Keratinocyte (primary cell): Measurements from ENCODE around the gene NAA35. TPM values are rescaled to one million over a fixed set of nuclear protein-coding genes. Genes with fewer than 3 reads are reported as not detected.

ENCODE experiments used
- DNase-seq: peaks from one replicate; pipeline ENCODE4 v3.0.0-alpha.2; 2011; ENCODE audit warnings: low read depth, missing footprints, low spot score
- FAIRE-seq: peaks from 2 replicates; lab custom pipeline; 2011; peaks lifted over from hg19 to GRCh38; lab: Jason Lieb, UNC
- H2AFZ ChIP-seq: 2 replicates; pipeline ENCODE4 v1.6.0; 2012; ENCODE audit warnings: low read length, control low read depth, inconsistent platforms; ENCODE audit not compliant: control insufficient read depth
- H3K27ac ChIP-seq: 2 replicates; pipeline ENCODE4 v1.5.1; 2011; ENCODE audit warnings: low read length; ENCODE audit not compliant: control insufficient read depth, insufficient read depth
- H3K27me3 ChIP-seq: 3 replicates; pipeline ENCODE4 v1.6.0; 2011; ENCODE audit warnings: low read length; ENCODE audit not compliant: control insufficient read depth, insufficient read depth; ENCODE audit errors: extremely low read depth
- H3K36me3 ChIP-seq, 2 experiments: 2 replicates in 1 of 2; 3 replicates in 1 of 2; pipeline ENCODE4 v1.5.1; 2011; ENCODE audit warnings: low read length in 2 of 2, mild to moderate bottlenecking in 1 of 2; ENCODE audit not compliant: control insufficient read depth in 2 of 2, insufficient read depth in 2 of 2; ENCODE audit errors: extremely low read depth in 1 of 2
- H3K4me1 ChIP-seq: 3 replicates; pipeline ENCODE4 v1.5.1; 2011; ENCODE audit warnings: low read length; ENCODE audit not compliant: control insufficient read depth, insufficient read depth; ENCODE audit errors: extremely low read depth
- H3K4me2 ChIP-seq: 3 replicates; pipeline ENCODE4 v1.6.0; 2011; ENCODE audit warnings: low read depth, low read length; ENCODE audit not compliant: control insufficient read depth, insufficient read depth; ENCODE audit errors: extremely low read depth
- H3K4me3 ChIP-seq, 3 experiments: fragments of 200-600 bp in 1 of 3; sonication (generic) in 1 of 3; 2 replicates in 2 of 3; 3 replicates in 1 of 3; pipeline ENCODE4 v1.5.1; 2011 to 2016; ENCODE audit warnings: low read length in 3 of 3, mild to moderate bottlenecking in 3 of 3, control low read depth in 2 of 3, inconsistent platforms in 1 of 3, low read depth in 1 of 3, mixed read lengths in 1 of 3, mixed run types in 1 of 3, moderate library complexity in 1 of 3; ENCODE audit not compliant: control insufficient read depth in 2 of 3, insufficient read depth in 2 of 3; ENCODE audit errors: extremely low read depth in 1 of 3
- H3K79me2 ChIP-seq: 2 replicates; pipeline ENCODE4 v1.6.0; 2012; ENCODE audit warnings: low read length; ENCODE audit not compliant: control insufficient read depth, insufficient read depth
- H3K9ac ChIP-seq: 3 replicates; pipeline ENCODE4 v1.6.0; 2011; ENCODE audit warnings: low read length; ENCODE audit not compliant: control insufficient read depth, insufficient read depth; ENCODE audit errors: extremely low read depth
- H3K9me1 ChIP-seq: 3 replicates; pipeline ENCODE4 v1.6.0; 2011; ENCODE audit warnings: low read length; ENCODE audit not compliant: control insufficient read depth, insufficient read depth; ENCODE audit errors: extremely low read depth
- H3K9me3 ChIP-seq: 2 replicates; pipeline ENCODE4 v1.5.1; 2012; ENCODE audit warnings: low read depth, low read length; ENCODE audit not compliant: control insufficient read depth
- H4K20me1 ChIP-seq: 3 replicates; pipeline ENCODE4 v1.6.0; 2011; ENCODE audit warnings: low read length; ENCODE audit not compliant: control insufficient read depth, insufficient read depth; ENCODE audit errors: extremely low read depth
- EZH2 ChIP-seq: IDR thresholded peaks from one replicate; pipeline ENCODE4 v1.6.1; 2012; ENCODE audit warnings: inconsistent platforms, mild to moderate bottlenecking, low read length, moderate library complexity
- dilution Hi-C: fragments of 300-500 bp; cut with MboI; formaldehyde crosslinking; loops from one replicate; pipeline ENCODE4 v1.7.0; 2020; ENCODE audit warnings: low sequenced_read_pairs; ENCODE audit not compliant: extremely low pct_ligation_motif_present
- polyA plus RNA-seq, 5 experiments: library from polyadenylated mRNA; depleted of rRNA in 3 of 5; stranded (reverse) in 3 of 5; stranded (forward) in 1 of 5; unstranded in 1 of 5; fragments of >200 nt; gene quantifications; 1 replicate in 1 of 5; 2 replicates in 3 of 5; 3 replicates in 1 of 5; pipeline versions ENCODE4 v1.2.1 to v1.2.3, GENCODE V29; 2011 to 2012; ENCODE audit warnings: missing spikeins in 2 of 5, low read depth in 1 of 5, low replicate concordance in 1 of 5
- TF ChIP-seq, protein P1 (sequence below), 3 experiments: IDR thresholded peaks in 1 of 3; conservative IDR thresholded peaks in 1 of 3; optimal IDR thresholded peaks in 1 of 3; 2 replicates in 2 of 3; 3 replicates in 1 of 3; pipeline versions ENCODE3 to v1.5.1; 2011; ENCODE audit warnings: low read length in 3 of 3, mild to moderate bottlenecking in 3 of 3, moderate library complexity in 2 of 3, control low read depth in 1 of 3, inconsistent platforms in 1 of 3; ENCODE audit not compliant: insufficient read depth in 2 of 3; ENCODE audit errors: extremely low read depth in 1 of 3

NAA35 gene
- polyA plus RNA-seq, 1 donor (not counting 4 experiments of a cell fraction or from before 2014, with no cell fraction given) = 33.8 TPM

DNA sequence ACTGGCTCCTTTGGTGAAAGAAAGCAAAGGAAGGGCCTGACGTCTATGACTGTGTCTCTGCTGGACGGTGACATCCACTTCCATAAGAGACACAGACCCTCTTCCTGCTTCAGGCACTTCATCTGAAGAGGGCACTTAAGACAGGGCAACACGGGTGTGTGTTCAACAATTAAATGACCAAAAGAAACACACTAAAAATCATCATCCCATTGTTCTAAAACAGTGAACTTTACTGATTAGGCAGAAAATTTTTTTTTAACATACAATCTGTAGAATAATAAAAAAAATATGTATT is 99.9 kb downstream of the NAA35 start:
- H2AFZ ChIP-seq = no peak overlapping the region
- H3K27ac ChIP-seq = no peak overlapping the region
- H3K36me3 ChIP-seq = peaks cover 0 to 10% of the 10 kb centered on the region in 2 experiments
- peaks cover 3% of the 10 kb centered on the region for H3K4me1 ChIP-seq
- TF ChIP-seq EZH2 = no peak
- TF ChIP-seq, protein P1, sequence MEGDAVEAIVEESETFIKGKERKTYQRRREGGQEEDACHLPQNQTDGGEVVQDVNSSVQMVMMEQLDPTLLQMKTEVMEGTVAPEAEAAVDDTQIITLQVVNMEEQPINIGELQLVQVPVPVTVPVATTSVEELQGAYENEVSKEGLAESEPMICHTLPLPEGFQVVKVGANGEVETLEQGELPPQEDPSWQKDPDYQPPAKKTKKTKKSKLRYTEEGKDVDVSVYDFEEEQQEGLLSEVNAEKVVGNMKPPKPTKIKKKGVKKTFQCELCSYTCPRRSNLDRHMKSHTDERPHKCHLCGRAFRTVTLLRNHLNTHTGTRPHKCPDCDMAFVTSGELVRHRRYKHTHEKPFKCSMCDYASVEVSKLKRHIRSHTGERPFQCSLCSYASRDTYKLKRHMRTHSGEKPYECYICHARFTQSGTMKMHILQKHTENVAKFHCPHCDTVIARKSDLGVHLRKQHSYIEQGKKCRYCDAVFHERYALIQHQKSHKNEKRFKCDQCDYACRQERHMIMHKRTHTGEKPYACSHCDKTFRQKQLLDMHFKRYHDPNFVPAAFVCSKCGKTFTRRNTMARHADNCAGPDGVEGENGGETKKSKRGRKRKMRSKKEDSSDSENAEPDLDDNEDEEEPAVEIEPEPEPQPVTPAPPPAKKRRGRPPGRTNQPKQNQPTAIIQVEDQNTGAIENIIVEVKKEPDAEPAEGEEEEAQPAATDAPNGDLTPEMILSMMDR (optimal IDR thresholded peaks at IDR 0.05 in 1 of 3, IDR thresholded peaks at IDR 0.05 in 1 of 3, conservative IDR thresholded peaks at IDR 0.05 in 1 of 3; ENCODE audit: extremely low read depth in 1 of 3, insufficient read depth in 2 of 3, low read length in 3 of 3) = no peak
- no peak for DNase-seq
- no peaks in the 10 kb centered on the region for H3K9me3 ChIP-seq
- no peak for FAIRE-seq
- H3K4me2 ChIP-seq = no peak overlapping the region
- no peaks in the 10 kb centered on the region for H3K27me3 ChIP-seq
- no peaks in the 10 kb centered on the region for H4K20me1 ChIP-seq
- H3K9me1 ChIP-seq = no peaks in the 10 kb centered on the region
- H3K79me2 ChIP-seq = no peaks in the 10 kb centered on the region
- dilution Hi-C loops = no loop called here
- no peak overlapping the region for H3K9ac ChIP-seq
- no peak overlapping the region for H3K4me3 ChIP-seq

GRCh38 chr9:86041311-86041741 is 100.4 kb downstream of the NAA35 start:
- Histone ChIP-seq H2AFZ (no peak overlapping the region), H3K79me2 (no peaks in the 10 kb centered on the region), H3K4me1 (peaks cover 3% of the 10 kb centered on the region), H3K9me3 (no peaks in the 10 kb centered on the region), H3K27me3 (no peaks in the 10 kb centered on the region), H4K20me1 (no peaks in the 10 kb centered on the region), H3K4me2 (no peak overlapping the region), H3K9me1 (no peaks in the 10 kb centered on the region), H3K36me3 (peaks cover 0 to 5% of the 10 kb centered on the region in 2 experiments), H3K4me3 (no peak overlapping the region), H3K9ac (no peak overlapping the region), H3K27ac (no peak overlapping the region)
- DNase-seq (no peak), FAIRE-seq (no peak)
- dilution Hi-C loops = no loop called here
- TF ChIP-seq, protein P1 (optimal IDR thresholded peaks at IDR 0.05 in 1 of 3, IDR thresholded peaks at IDR 0.05 in 1 of 3, conservative IDR thresholded peaks at IDR 0.05 in 1 of 3; ENCODE audit: extremely low read depth in 1 of 3, insufficient read depth in 2 of 3, low read length in 3 of 3) = no peak
- no peak for TF ChIP-seq EZH2
